HG03469 (cell line): ENCODE data around the gene DLEU7.

ENCODE experiments used
- ATAC-seq: cut with Tn5 transposase; IDR thresholded peaks from one replicate; pipeline ENCODE4 v1.9.1; 2021; ENCODE audit warnings: mild to moderate bottlenecking, moderate library complexity, moderate number of reproducible peaks; ENCODE audit not compliant: unreplicated experiment

DLEU7 gene

GRCh38 chr13:50844084-50844875 lies 788 bp upstream of the DLEU7 start:
- ATAC-seq, result no peak

GRCh38 chr13:50842990-50843256 lies 569 bp downstream of the DLEU7 start:
- ATAC-seq, result no peak

- no peak for ATAC-seq
Observed at GRCh38 chr13:50842251-50842989, 1.1 kb downstream of the DLEU7 start.

GRCh38 chr13:50841786-50842185 lies 1.7 kb downstream of the DLEU7 start:
- no peak for ATAC-seq

- ATAC-seq, result no peak
Observed at GRCh38 chr13:50840284-50840683, 3.2 kb downstream of the DLEU7 start.

GRCh38 chr13:50839828-50840227 lies 3.7 kb downstream of the DLEU7 start:
- ATAC-seq, result no peak

- ATAC-seq, result no peak
Observed at GRCh38 chr13:50838701-50839100, 4.8 kb downstream of the DLEU7 start.

GRCh38 chr13:50838031-50838430 lies 5.5 kb downstream of the DLEU7 start:
- ATAC-seq, result no peak

GRCh38 chr13:50831512-50831911 lies 12.0 kb downstream of the DLEU7 start:
- no peak for ATAC-seq

GRCh38 chr13:50829896-50830295 lies 13.6 kb downstream of the DLEU7 start:
- no peak for ATAC-seq

GRCh38 chr13:50829226-50829625 lies 14.3 kb downstream of the DLEU7 start:
- ATAC-seq, result no peak

GRCh38 chr13:50826035-50826434 lies 17.5 kb downstream of the DLEU7 start:
- ATAC-seq, result no peak

- no peak for ATAC-seq
Observed at GRCh38 chr13:50812242-50812641, 31.2 kb downstream of the DLEU7 start.

GRCh38 chr13:50810998-50811397 lies 32.5 kb downstream of the DLEU7 start:
- ATAC-seq, result peak; percentile 85

- no peak for ATAC-seq
Observed at GRCh38 chr13:50810468-50810867, 33.0 kb downstream of the DLEU7 start.

- ATAC-seq, result no peak
Observed at GRCh38 chr13:50809133-50810090, 34.1 kb downstream of the DLEU7 start.

- ATAC-seq, result no peak
Observed at GRCh38 chr13:50805805-50806204, 37.7 kb downstream of the DLEU7 start.

GRCh38 chr13:50801087-50801931 lies 42.2 kb downstream of the DLEU7 start:
- ATAC-seq, result peak; percentile 52

- ATAC-seq, result no peak
Observed at GRCh38 chr13:50800091-50800739, 43.3 kb downstream of the DLEU7 start.

- ATAC-seq, result no peak
Observed at GRCh38 chr13:50798923-50799322, 44.6 kb downstream of the DLEU7 start.
